ENCODE results near the gene FOXF2. TPM values are rescaled to one million over a fixed set of nuclear protein-coding genes. Genes with fewer than 3 reads are reported as not detected.

FOXF2 gene
- total RNA-seq, 1 donor from 2014 or later: not detected

DNA sequence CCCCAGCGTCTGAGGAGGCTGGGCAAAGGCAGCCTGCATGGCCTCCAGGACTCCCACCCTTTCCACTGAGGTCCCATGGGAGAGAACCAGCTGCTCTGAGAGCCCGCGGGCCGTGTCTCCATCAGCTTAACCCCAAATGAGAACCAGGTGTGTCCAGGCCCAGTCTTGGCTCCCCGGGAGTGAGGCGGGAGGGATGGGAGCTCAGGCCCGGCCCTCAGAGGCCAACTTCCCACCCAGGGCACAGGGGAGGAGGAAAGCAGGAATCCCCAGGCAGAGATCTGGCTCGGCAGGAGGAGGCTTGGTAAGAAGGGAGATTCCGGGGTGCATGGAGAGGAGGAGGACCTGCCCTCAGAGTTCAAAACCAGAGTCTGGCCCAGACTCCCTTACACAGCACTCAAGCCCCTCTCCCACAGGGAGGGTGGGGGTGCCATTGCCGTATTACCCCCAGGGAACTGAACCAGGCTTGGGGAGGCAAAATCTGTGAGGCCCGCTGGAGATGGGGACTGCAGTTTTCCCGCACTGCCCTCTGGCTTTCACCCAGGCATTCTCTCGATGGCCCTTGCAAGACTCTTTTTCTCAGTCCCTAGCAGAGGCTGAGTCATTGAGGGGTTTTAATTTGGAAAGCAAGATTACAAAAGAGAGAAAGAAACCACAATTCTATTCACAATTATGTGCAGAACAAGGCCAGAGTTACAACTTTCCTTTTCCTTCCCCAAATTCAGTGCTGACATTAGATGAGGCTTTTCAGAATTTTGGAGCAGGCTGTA lies 17.1 kb downstream of the FOXF2 start:
- DNase-seq (ENCODE audit: low read depth in 2 of 2): no peak

DNA sequence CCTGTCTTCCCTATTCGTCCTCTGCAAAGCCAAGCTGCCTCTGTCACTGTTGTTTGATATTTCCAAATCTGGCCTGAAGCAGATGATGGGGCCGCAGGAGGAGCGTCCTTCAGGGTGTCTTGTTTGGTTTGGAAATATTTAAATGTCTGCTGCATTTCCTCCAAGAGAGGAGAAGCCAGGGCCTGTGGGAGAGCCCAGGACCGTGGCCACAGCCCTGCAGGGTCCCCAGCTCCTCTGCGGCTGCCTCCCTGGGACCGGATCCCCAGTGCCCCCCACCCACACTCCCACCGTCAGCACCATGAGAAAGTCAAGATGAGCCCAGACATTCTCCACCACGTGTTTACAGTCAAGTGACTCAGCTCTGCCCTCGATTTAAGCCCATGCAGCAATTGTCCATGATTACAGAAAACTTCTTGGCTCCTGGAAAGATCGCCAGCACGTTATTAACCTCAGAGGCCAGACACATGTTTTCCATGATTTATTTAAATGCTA lies 18.2 kb downstream of the FOXF2 start:
- DNase-seq (ENCODE audit: low read depth in 2 of 2): no peak

DNA sequence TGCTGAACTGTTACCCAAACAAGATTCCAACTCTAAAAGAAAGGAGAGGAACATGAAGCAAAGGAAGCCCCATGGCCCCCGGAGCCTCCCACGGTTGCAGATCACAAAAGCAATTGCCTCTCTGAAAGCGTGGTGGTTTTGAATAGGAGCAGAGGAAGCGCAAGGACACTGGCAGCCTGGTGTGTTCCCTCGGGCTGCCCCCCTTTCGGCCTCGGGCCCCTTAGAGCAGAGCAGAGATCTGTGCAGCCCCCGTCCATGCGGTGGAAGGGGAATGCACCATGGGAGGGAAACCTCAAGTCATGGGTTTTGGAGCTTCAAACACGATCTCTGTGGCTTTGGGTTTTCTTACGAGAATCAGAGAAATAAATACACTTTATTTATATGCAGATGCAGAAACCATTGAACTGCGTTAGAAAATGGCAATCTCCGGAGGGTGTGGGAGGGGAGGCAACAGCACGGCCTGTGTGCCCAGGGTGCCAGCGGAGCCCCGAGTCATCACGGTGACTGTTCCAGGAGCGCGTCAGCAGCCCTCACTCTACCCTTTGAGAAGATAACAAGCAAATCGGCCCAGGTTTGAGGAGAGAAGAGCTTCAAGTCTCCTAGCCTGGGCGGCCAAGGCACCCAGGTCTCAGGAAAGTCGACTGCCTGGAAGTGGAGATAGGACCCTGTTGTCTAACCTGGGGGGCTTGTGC lies 20.5 kb downstream of the FOXF2 start:
- DNase-seq (ENCODE audit: low read depth in 2 of 2): no peak

DNA sequence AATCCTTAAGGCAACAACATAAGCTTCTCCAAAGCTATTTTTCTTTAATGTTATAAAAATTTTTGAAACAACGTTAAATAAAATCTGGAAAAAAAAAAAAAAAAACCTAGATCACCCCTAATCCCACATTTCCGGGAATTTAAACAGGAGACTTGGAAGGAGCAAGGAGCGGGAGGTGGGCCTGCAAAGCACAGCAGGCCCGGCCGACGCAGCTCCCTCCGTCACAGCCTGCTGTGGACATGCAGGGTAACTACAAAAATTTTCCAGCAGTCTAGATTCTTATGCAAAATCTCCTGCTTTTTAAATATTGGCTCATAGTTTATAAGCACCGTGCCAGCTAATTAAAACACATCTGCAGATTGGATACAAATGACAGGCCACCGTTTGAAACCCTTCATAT lies 23.5 kb downstream of the FOXF2 start:
- DNase-seq (ENCODE audit: low read depth in 2 of 2): no peak

DNA sequence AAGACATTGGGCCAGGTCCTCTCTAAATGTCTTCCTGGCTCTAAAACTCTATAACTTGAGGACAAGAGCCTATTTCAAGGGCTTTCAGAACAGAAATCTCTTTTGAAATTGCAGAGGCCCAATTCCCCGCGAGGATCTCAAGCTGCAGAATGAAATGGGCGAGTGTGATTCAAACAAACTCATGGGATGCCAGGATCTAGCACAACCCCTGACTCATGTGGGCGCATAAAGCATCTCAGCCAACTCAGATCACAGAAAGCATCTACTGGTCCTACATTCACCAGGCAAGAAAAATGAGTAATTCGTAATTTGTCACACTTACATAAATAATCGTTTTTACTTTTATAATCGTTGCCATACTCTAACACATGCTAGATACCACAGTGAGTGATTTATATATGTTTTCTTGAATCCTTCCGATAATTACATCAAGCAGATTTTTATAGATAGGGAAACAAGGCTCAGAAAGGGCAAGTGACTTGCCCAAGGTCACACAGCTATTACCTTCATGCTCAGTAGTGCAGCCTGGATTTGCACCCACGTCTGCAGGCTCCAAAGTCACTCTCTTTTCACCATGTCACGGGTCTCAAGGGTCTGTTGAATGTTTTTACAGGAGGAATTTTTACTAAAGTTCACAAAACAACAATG lies 26.2 kb downstream of the FOXF2 start:
- no peak for DNase-seq (ENCODE audit: low read depth in 2 of 2)

DNA sequence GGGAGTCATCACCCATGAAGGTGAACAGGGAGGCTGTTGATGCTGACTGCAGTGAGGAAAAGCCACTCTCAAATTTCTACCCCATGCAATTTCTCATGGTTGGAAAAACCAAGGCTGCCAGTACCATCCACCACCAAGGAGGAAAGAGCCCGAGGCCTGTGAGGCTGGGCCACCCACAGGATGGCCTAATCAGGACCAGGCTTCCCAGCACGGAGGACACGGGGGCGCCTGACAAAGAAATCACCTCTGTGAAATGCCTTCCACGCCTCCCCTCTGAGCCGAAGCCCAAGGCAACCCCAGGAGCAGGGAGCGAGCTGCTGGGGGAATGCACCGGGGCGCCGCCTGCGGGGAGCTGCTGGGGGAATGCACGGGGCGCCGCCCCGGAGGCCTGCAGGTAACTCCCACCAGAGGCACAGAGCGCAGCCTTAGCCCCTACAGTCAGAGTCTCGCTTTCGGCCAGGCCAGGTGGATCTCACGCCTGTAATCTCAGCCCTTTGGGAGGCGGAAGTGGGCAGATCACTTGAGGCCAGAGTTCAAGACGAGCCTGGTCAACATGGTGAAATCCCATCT lies 26.9 kb downstream of the FOXF2 start:
- DNase-seq (ENCODE audit: low read depth in 2 of 2): no peak

DNA sequence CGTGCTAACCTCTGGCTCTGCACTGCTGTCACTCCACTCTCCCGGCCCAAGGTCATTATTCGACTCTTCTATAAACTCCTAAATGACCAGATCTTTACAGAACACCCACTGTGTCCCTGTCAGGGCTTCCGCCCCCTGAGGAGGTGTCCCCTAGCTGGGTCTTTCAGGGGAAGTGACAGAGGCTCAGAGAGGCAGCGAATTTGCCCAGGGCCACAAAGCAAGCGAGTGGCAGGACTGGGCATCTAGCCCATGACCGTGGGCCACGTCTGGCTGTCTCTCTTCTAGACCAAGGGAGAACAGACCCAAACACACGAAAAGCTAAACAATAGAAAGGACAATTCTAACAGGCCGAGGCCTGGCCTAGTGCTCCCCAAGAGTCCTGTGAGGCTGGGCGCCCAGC lies 27.4 kb downstream of the FOXF2 start:
- DNase-seq (ENCODE audit: low read depth in 2 of 2): no peak

DNA sequence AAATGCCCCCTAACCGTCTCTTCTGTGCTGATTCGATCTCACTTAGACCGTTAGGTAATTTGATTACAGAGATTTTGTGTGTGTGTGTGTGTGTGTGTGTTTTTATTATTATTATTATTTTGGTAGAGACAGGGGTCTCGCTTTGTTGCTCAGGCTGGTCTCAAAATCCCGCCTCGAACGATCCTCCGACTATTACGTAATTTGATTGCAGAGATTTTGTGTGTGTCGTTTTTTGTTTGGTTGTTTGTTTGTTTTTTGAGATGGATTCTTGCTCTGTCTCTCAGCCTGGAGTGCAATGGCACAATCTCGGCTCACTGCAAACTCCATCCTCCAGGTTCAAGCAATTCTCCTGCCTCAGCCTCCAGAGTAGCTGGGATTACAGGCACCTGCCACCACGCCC lies 28.3 kb downstream of the FOXF2 start:
- no peak for DNase-seq (ENCODE audit: low read depth in 2 of 2)

DNA sequence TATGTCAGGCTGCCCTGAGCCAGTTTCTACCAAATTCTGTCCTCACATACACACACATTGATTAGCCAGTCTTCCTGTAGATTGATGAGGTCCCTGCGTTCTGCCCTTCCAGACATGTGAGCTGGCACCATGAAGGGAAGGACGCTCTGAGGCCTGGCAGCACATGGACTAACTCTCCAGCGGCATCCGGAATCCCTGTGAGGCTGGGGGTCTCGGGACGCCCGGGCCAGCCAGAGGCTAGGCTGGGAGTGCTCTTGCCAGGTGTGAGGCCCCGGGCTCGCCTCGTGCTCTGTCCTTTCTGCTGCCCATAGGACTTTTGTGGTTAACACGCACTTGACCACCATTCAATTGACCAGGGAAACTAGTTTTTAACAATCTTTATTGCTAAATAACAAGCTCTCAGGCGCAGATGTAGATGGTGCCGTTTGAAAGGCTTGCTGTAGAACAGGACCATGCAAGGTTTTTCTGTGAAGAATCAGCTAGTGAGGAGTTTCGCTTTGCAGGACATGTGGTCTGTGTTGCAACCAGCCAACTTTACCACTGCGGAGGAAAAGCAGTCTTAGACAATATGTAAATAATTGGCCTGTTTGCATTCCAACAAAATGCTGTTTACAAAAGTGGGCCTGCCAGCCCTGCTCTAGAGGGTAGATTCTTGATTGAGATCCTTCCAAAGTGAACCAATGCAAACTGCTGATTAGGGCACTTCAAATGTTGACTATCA lies 29.3 kb downstream of the FOXF2 start:
- no peak for DNase-seq (ENCODE audit: low read depth in 2 of 2)

DNA sequence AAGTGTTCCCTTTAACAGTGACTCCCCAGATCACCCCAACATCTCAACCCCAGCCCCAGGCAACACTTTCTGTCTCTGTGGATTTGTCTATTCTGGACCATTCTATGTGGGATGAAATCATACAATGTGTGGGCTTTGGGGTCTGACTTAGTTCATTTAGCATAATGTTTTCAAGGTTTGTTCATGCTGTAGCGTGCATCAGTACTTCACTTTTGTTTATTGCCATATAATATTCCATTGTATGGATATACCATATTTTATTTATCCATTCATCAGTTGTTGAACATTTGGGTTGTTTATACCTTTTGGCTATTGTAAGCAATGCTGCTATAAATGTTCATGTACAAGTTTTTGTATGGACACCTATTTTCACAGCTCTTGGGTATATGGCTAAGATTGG lies 31.0 kb downstream of the FOXF2 start:
- DNase-seq (ENCODE audit: low read depth in 2 of 2): no peak

DNA sequence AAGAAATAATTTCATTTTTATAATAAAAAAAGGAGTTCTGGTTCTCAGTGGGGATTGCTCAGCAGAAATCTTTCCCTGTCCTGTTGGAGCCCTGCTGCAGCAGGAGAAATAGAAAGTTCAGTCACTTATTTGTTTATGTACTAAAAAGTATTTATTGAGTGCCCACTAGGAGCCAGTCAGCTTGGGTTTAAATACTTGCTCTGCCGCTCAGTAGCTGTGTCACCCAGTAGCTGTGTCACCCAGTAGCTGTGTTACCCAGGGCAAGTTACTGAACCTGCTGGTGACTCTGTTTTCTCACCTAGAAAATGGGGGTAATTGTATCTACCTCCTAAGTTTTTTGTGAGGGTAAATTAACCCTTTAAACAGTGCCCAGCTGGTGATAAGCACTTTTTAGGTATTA lies 32.9 kb downstream of the FOXF2 start:
- no peak for DNase-seq (ENCODE audit: low read depth in 2 of 2)

DNA sequence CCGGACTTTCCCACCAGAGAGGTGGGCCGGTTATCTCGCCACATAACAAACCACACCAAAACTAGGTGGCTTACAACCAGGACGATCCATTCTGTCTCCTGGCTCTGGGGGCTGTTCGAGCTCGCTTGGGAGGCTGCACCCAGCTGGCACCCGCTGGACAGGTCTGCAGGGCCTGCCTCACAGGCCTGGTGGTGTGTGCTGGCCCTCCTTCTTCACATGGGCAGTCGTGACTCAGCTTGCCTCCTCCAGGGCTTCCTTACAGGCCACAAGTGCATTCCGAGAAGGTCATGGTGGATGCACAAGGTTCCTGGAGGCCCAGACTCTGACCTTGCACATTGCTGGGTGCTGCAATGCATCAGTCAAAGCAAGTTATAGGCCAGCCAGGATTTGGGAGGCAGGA lies 34.2 kb downstream of the FOXF2 start:
- no peak for DNase-seq (ENCODE audit: low read depth in 2 of 2)

DNA sequence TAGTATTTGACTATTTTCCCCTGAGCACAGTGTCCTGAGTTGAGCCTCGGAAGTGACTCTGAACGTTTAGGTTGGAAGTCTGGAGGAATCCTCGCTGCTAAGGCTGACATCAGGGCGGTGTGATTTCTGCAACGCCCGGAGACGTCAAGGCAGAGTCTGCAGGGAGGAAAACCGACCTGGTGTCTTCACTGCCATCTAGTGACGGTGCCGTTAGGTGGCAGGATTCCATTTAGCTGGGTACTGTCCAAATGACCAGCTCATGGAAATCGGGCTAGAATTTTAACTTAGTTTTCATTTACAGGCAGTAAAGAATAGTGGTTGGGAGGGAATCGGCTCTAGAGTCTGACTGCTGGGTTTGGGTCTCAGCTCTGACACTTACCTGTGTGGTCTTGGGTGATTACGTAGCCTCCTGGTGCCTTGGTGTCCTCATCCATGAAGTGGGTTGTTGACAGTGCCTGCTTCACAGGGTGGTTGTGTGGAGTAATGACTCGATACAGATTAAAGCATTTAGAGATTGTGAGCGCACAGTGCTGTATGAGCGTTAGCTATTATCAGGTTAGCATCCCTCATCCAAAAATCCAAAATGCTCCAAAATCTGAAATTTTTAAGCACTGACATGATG lies 35.0 kb downstream of the FOXF2 start:
- peak; percentile 7 to 53 for DNase-seq (ENCODE audit: low read depth in 2 of 2)

DNA sequence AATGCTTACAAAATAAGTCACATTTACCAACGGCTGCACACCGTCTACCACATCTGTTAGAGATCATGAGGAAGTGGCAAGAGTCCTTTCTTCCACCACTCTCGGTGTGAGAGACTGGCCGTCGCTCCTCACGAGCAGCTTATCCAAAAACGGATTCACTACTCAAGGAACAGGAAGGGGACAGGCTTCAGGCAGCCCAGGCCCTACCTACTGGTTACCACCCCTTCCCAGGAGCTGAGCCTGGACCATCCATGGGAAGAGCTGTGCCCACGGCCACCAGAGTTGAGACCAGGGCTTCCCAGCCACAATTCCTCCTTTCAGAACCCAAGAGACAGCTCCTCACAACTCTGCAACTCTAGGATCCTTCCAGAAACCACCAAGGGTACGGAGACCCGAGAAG lies 37.0 kb downstream of the FOXF2 start:
- no peak for DNase-seq (ENCODE audit: low read depth in 2 of 2)

DNA sequence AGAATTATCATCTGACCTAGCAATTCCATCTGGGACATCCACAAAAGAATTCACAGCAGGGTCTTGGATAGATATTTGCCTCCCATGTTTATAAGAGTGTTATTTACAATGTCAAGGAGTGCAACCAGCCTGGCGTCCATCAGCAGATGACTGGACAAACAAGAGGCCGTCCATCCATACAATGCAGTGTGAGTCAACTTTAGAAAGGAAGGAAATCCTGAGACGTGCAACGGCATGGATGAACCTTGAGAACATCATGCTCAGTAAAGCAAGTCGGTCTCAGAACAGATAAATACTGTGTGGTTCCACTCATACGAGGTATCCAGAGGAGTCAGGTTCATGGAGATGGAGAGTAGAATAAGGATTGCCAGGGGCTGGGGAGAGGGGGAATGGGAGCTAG lies 46.4 kb downstream of the FOXF2 start:
- DNase-seq (ENCODE audit: low read depth in 2 of 2): peak in 1 of 2 donors; percentile 19

DNA sequence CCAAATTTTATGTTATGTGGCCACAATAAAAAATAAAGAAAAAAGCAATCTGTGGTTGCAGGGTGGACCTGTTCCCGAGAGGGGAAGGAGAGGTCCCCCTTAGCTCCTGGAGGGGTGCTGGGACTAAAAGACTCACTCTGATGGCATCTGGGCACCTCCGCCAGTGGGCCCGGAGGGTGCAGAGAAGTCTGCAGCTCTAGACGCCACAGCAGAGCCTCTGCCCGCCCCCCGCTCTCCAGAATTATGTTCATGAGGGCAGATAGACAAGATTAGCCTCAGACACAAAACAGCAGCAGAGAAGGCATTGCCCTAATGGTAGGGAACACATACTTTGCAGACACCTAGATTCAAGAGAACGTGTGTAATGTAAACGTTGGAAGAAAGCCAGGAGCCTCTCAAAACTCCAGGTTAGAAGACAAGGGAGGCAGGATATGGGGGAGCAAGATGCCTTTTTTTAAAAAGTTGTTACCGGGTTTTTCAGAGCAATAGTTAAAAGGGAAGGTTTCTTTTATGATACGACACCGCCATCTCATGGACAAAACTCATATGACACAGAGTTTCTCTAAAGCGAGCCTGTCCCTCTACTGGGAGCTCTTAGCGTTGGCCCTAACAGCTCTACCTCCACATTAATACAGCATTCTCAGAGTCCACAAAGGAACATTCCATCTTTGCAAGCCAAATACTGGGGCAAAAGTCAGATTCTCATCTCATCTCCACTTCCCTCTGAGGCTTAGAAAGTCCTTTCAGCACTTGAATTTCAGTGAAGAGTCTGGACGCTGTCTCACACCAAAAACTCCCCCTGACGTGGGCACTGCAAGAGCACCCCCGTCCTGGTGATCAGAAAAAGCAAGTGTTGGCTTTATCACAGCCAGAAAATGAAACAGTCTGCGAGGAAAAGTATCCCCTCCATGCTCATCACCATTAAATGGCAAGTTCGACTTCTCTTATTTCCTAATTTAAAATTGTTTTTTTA lies 47.2 kb downstream of the FOXF2 start:
- peak; percentile 39 to 65 for DNase-seq (ENCODE audit: low read depth in 2 of 2)

DNA sequence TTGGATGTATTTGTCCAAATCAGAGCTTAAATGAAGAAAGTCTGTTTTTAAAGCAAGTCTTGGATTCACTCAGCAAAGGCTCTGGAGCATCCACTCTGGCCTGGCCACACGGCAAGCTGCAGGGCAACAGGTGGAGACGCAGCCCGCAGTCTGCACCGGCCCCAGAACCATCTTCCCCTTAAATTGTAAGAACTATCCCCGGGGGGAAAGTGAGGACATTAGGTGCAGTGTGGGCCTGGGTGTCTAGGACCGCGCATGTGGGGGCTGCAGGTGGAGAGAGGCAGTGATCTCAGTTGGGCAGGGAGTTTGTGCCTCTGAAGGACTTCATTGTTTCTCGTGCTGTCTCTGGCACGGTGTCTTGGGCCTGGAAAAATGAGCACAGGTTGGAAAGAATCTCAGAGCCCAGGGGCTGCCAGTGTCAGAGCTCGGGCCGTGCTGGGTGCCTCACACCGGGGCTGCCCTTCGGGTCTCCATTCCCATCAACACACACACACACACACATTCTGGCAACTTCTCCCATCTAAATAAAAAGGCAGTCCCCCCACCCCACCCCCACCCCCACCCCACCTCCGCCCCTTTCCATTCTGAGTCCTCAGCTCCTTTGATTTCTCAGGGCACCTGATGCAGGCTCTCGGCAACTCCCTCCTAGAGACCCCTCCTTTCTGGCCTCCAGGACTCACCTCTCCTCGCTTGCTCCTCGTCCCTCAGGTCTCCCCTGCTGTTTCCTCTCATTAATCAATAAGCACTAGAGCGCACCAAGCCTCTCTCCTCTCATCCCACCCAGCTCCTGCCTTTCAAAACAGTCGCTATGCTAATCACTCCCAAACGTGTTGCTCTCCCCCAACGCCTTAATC lies 48.4 kb downstream of the FOXF2 start:
- DNase-seq (ENCODE audit: low read depth in 2 of 2): no peak

DNA sequence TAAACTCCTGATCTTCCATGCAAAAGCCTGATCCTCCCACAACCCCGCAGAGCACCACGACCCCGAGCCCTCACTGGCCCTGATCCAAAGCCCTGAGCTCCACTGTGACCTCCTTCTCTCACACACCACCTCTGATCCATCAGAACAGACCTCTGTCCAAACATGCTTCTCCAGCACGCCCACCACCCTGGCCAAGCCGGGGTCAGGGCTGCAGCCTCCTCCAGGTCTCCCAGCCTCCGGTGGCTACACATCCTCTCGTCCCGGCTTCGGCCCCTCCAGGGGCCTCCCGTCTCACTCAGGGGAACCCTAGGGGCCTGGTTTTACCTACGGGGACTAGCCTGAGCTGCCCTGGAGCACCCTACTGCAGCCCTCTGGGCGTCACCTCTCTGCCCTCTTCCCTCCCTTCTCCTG lies 49.1 kb downstream of the FOXF2 start:
- DNase-seq (ENCODE audit: low read depth in 2 of 2): no peak

DNA sequence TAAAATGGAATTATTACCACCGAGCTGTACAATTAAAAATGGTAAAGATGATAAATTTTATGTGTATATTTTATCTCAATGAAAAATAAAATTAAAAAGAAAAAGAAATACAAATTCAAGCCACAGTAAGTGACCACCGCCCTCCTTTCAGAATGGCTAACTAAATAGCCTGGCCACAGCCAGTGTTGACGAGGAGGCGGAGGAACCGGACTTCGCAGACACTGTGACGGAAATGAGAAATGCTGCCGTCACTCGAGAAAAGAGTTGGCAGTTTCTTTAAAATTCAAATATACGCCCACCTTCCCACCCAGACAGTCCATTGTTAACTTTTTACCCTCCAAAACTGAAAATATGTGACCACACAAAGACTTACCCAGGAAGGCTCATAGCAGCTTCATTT lies 50.0 kb downstream of the FOXF2 start:
- no peak for DNase-seq (ENCODE audit: low read depth in 2 of 2)
